Loucy (cell line): Measurements from ENCODE around the gene CCDC93.

Experiments
- CTCF ChIP-seq: fragments of 200-600 bp; sonication (generic); conservative IDR thresholded peaks from 2 replicates; pipeline ENCODE4 v1.5.1; 2014; ENCODE audit warnings: mild to moderate bottlenecking, antibody characterized with exemption, low read length
- EZH2phosphoT487 ChIP-seq: fragments of 200-600 bp; IDR thresholded peaks from 2 replicates; pipeline ENCODE4 v1.6.1; 2018; ENCODE audit warnings: antibody characterized with exemption, mild to moderate bottlenecking, moderate library complexity, borderline replicate concordance

GRCh38 chr2:117940436-117940835 is 73.4 kb downstream of the CCDC93 start:
- no peak for TF ChIP-seq CTCF
- no peak for TF ChIP-seq EZH2phosphoT487
